CD8-positive, alpha-beta memory T cell (primary cell): ENCODE results near the gene RAP1GDS1. TPM values are rescaled to one million over a fixed set of nuclear protein-coding genes. Genes with fewer than 3 reads are reported as not detected.
"Not testable (repeated sequence)": the region's sequence is repeated elsewhere in the genome, so short reads cannot be mapped to it uniquely, and the experiment has no call there.

Experiments
- CTCF ChIA-PET: fragments of 350-600 bp; sonication (Branson Sonifier 250); formaldehyde crosslinking; loops from one replicate; lab custom pipeline; 2021; ENCODE audit warnings: antibody characterized with exemption; lab: Charles Lee
- POLR2A ChIA-PET: fragments of 350-600 bp; sonication (Branson Sonifier 250); formaldehyde crosslinking; loops from one replicate; lab custom pipeline; 2021; ENCODE audit warnings: antibody characterized with exemption; lab: Charles Lee
- DNase-seq, 5 donors: peaks; one replicate each; pipeline versions ENCODE4 v3.0.0 to v3.0.0-alpha.2; 2020 to 2022; ENCODE audit warnings: mixed read lengths in 1 of 5
- H3K27ac ChIP-seq: one replicate; pipeline ENCODE4 v1.7.0; 2013; ENCODE audit warnings: low read depth, mild to moderate bottlenecking, low read length, moderate library complexity
- H3K27me3 ChIP-seq: 2 replicates; pipeline ENCODE4 v1.7.0; 2013; ENCODE audit warnings: low read length, mild to moderate bottlenecking; ENCODE audit not compliant: insufficient read depth, poor library complexity, severe bottlenecking
- H3K36me3 ChIP-seq: 2 replicates; pipeline ENCODE4 v1.7.0; 2013; ENCODE audit warnings: mild to moderate bottlenecking, low read length, moderate library complexity; ENCODE audit not compliant: insufficient read depth
- H3K4me1 ChIP-seq: 2 replicates; pipeline ENCODE4 v1.7.0; 2013; ENCODE audit warnings: mild to moderate bottlenecking, low read length, moderate library complexity; ENCODE audit not compliant: insufficient read depth
- H3K4me3 ChIP-seq: 2 replicates; pipeline ENCODE4 v1.7.0; 2013; ENCODE audit warnings: mild to moderate bottlenecking, low read length
- H3K9me3 ChIP-seq: 2 replicates; pipeline ENCODE4 v1.7.0; 2013; ENCODE audit warnings: mild to moderate bottlenecking, low read length
- H3K27ac Mint-ChIP-seq, 8 donors: one replicate each; pipeline ENCODE4 v1.8.0; 2020 to 2021; ENCODE audit warnings: mixed read lengths in 8 of 8, mild to moderate bottlenecking in 6 of 8, inconsistent platforms in 3 of 8, moderate library complexity in 3 of 8
- H3K27me3 Mint-ChIP-seq, 2 donors: one replicate each; pipeline ENCODE4 v1.8.0; 2020 to 2021; ENCODE audit warnings: mixed read lengths in 2 of 2, mild to moderate bottlenecking in 1 of 2, moderate library complexity in 1 of 2
- H3K36me3 Mint-ChIP-seq, 3 donors: one replicate each; pipeline ENCODE4 v1.8.0; 2020 to 2021; ENCODE audit warnings: mixed read lengths in 3 of 3, inconsistent platforms in 1 of 3, mild to moderate bottlenecking in 1 of 3
- H3K4me1 Mint-ChIP-seq, 3 donors: one replicate each; pipeline ENCODE4 v1.8.0; 2020 to 2021; ENCODE audit warnings: mixed read lengths in 3 of 3, inconsistent platforms in 1 of 3, mild to moderate bottlenecking in 1 of 3
- H3K4me3 Mint-ChIP-seq, 7 donors: one replicate each; pipeline ENCODE4 v1.8.0; 2020 to 2021; ENCODE audit warnings: mixed read lengths in 7 of 7, mild to moderate bottlenecking in 6 of 7, moderate library complexity in 4 of 7, inconsistent platforms in 2 of 7
- H3K9me3 Mint-ChIP-seq, 5 donors: one replicate each; pipeline ENCODE4 v1.8.0; 2020 to 2022; ENCODE audit warnings: mixed read lengths in 5 of 5, mild to moderate bottlenecking in 3 of 5, moderate library complexity in 2 of 5, inconsistent platforms in 1 of 5
- polyA plus RNA-seq: library from polyadenylated mRNA; unstranded; fragments of 300-500 nt; fragmentation: Illumina TruSeq; gene quantifications from one replicate; pipeline ENCODE4 v1.2.3, GENCODE V29; 2021
- total RNA-seq, 2 experiments: library from RNA; stranded (reverse); gene quantifications; one replicate each; pipeline ENCODE4 v1.2.3, GENCODE V29; 2021

RAP1GDS1 gene
- total and polyA plus RNA-seq, 3 experiments from 2014 or later = 40.9 to 56.4 (median 53.7) TPM

DNA sequence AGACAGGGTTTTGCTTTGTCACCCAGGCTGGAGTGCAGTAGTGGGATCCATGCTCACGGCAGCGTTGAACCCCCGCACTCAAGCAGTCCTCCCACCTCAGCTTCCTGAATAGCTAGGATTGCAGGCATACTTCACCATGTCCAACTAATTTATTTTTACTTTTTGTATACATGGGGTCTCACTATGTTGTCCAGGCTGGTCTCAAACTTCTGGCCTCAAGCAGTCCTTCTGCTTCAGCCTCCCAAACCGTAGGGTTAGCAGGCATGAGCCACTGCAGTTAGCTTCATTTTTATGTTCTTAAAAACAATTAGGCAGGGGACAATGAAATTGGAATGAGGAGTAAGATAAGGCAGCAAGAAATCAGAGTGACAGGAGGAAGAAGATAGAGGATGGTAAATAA is 50.5 kb downstream of the RAP1GDS1 start:
- Mint-ChIP-seq H3K27ac (peak overlapping the region in 1 of 8 donors; percentile 25), H3K4me3 (no peak overlapping the region), H3K4me1 (peaks cover 7 to 16% (median 9%) of the 10 kb centered on the region in 3 donors), H3K27me3 (no peaks in the 10 kb centered on the region), H3K9me3 (no peaks in the 10 kb centered on the region), H3K36me3 (peaks cover 0 to 5% (median 4%) of the 10 kb centered on the region in 3 donors)
- Histone ChIP-seq H3K27me3 (no peaks in the 10 kb centered on the region), H3K27ac (no peak overlapping the region), H3K9me3 (no peaks in the 10 kb centered on the region), H3K36me3 (no peaks in the 10 kb centered on the region), H3K4me3 (no peak overlapping the region), H3K4me1 (no peaks in the 10 kb centered on the region)
- CTCF ChIA-PET = no interaction called here
- POLR2A ChIA-PET = no interaction called here
- no peak for DNase-seq

DNA sequence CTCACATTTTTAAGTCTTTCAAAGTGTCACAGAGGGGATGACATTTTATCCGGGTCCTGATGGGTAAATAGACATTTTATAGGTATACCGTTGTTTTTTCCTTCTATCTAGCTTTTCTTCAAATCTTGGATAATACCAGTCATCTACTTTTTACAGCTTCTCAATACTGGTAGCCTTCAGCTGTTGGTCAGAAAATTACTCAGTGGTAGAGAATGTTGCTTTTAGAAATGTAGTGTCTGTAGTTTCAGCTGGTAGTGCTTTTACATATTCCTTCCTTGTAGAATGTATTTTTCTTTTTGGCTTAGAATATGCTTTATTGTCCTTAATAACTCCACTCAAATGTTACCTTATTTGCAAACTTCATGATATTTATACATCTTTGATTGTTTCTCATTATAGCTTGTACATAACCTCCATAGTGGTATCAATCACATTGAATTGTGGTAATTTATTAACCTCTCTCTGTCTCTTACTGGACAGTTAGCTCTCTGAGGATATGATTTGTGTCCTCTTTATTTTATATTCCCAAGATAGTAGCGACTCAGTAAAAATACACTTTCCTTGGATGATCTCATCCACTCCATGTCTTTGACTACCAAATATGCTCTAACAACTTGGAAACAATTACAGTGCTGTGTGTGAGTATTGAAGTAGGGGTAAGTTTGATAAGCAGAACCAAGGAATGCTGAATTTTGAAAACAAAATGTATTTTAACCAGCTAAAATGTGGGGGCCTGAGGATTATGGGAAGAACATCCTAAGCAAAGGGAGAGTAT is 53.8 kb downstream of the RAP1GDS1 start:
- Mint-ChIP-seq H3K4me3 (no peak overlapping the region), H3K36me3 (peaks cover 10 to 28% (median 14%) of the 10 kb centered on the region in 3 donors), H3K27me3 (no peaks in the 10 kb centered on the region), H3K4me1 (peaks cover 8 to 15% (median 11%) of the 10 kb centered on the region in 3 donors), H3K9me3 (peaks cover 0 to 10% (median 2%) of the 10 kb centered on the region in 5 donors), H3K27ac (no peak overlapping the region)
- Histone ChIP-seq H3K9me3 (no peaks in the 10 kb centered on the region), H3K27me3 (no peaks in the 10 kb centered on the region), H3K4me1 (no peaks in the 10 kb centered on the region), H3K27ac (no peak overlapping the region), H3K4me3 (no peak overlapping the region), H3K36me3 (no peaks in the 10 kb centered on the region)
- POLR2A ChIA-PET = no interaction called here
- CTCF ChIA-PET = no interaction called here
- no peak for DNase-seq

DNA sequence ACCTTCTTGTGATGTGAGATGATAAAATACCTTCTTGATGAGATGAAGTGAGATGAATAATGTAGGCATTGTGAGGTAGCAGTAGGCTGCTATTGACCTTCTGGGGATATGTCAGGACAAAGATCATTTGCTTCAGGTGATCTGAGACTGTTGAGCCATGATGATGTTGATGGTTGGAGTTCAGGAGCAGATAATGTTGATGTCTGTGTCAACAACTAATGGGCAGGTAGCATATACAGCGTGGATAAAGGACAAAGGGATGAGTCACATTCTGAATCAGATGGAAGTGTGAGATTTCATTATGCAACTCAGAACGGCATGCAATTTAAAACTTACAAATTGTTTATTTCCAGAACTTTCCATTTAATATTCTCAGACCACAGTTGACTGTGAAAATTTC is 57.3 kb downstream of the RAP1GDS1 start:
- H3K4me3 ChIP-seq = no peak overlapping the region
- H3K27me3 ChIP-seq = no peaks in the 10 kb centered on the region
- H3K36me3 ChIP-seq = no peaks in the 10 kb centered on the region
- no peak for DNase-seq
- H3K9me3 ChIP-seq = no peaks in the 10 kb centered on the region
- no peak overlapping the region for H3K27ac ChIP-seq
- Mint-ChIP-seq H3K4me3 (no peak overlapping the region), H3K27me3 (no peaks in the 10 kb centered on the region), H3K36me3 (peaks cover 13 to 31% (median 15%) of the 10 kb centered on the region in 3 donors), H3K9me3 (peaks cover 0 to 14% (median 2%) of the 10 kb centered on the region in 5 donors), H3K27ac (peak overlapping the region in 2 of 8 donors; percentile 22 to 67), H3K4me1 (peaks cover 2 to 4% (median 3%) of the 10 kb centered on the region in 3 donors)
- H3K4me1 ChIP-seq = no peaks in the 10 kb centered on the region
- CTCF ChIA-PET = no interaction called here
- POLR2A ChIA-PET = no interaction called here

DNA sequence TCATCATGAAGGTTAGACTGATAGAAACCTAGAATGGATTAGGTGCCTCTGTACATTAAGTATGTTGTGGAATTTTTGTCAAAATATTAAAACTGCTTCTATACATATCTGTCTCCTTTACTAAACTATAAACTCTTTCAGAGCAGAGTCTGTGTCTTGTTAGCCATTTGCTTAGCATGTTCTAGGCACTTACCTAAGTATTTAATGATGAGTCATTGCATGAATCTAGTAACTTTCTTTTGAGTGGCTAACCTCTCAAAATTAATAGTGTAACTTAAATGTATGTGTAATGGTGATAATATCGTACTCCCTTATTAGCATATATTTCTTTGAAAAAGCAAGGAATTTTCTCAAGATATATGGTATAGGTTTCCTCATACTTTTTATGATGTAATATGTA is 57.8 kb downstream of the RAP1GDS1 start:
- no peaks in the 10 kb centered on the region for H3K9me3 ChIP-seq
- Mint-ChIP-seq H3K27me3 (no peaks in the 10 kb centered on the region), H3K4me3 (no peak overlapping the region), H3K4me1 (peaks cover 2 to 4% (median 3%) of the 10 kb centered on the region in 3 donors), H3K9me3 (peaks cover 0 to 14% (median 2%) of the 10 kb centered on the region in 5 donors), H3K36me3 (peaks cover 13 to 26% (median 15%) of the 10 kb centered on the region in 3 donors), H3K27ac (no peak overlapping the region)
- no peaks in the 10 kb centered on the region for H3K4me1 ChIP-seq
- POLR2A ChIA-PET = no interaction called here
- no peaks in the 10 kb centered on the region for H3K27me3 ChIP-seq
- no peak overlapping the region for H3K4me3 ChIP-seq
- no peak for DNase-seq
- CTCF ChIA-PET = no interaction called here
- H3K36me3 ChIP-seq = no peaks in the 10 kb centered on the region
- no peak overlapping the region for H3K27ac ChIP-seq

DNA sequence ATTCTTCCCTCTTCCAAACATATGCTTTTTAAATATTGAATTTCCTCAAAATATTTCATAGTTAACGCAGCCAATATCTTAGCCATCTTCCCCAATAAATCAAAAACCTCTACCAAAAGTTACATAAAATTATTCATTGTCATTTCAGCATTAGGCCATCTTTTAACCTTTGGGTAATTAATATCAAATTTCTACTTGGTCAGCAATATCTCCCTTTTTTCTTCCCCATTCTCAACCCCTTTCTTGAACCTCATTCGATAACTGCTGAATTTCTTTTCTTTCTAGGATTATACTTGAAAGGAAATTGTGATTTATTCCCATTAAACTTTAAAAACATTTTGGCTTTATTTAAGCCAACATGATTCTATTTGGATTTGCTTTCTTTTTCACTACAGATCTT is 65.0 kb downstream of the RAP1GDS1 start:
- no peaks in the 10 kb centered on the region for H3K9me3 ChIP-seq
- no peaks in the 10 kb centered on the region for H3K27me3 ChIP-seq
- H3K4me1 ChIP-seq = no peaks in the 10 kb centered on the region
- ChIA-PET POLR2A (no interaction called here), CTCF (no interaction called here)
- Mint-ChIP-seq H3K9me3 (peaks cover 4 to 22% (median 10%) of the 10 kb centered on the region in 5 donors), H3K27ac (no peak overlapping the region), H3K27me3 (no peaks in the 10 kb centered on the region), H3K36me3 (peaks cover 11 to 42% (median 16%) of the 10 kb centered on the region in 3 donors), H3K4me3 (no peak overlapping the region), H3K4me1 (peaks cover 0 to 1% (median 0%) of the 10 kb centered on the region in 3 donors)
- H3K36me3 ChIP-seq = no peaks in the 10 kb centered on the region
- H3K4me3 ChIP-seq = no peak overlapping the region
- no peak overlapping the region for H3K27ac ChIP-seq
- DNase-seq = no peak

DNA sequence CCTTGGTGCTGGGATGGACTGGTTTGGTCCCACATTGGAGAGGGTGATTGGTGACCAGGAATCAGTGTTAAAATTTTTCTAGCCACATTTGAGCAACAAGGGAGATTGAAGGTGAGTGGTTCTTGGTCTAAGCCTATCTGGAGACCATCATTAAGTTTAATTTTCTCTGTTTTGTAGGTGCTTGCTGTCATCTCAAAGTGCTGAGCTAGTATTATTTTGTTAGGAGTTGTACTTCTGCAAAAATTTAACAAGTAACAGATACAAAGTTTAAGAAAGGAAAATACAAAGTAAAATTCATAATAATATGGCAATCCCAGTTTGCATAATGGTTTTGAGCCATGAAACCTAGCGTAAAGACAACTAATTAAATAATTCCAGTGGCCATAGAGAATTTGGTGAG is 66.5 kb downstream of the RAP1GDS1 start:
- no peaks in the 10 kb centered on the region for H3K27me3 ChIP-seq
- CTCF ChIA-PET = no interaction called here

DNA sequence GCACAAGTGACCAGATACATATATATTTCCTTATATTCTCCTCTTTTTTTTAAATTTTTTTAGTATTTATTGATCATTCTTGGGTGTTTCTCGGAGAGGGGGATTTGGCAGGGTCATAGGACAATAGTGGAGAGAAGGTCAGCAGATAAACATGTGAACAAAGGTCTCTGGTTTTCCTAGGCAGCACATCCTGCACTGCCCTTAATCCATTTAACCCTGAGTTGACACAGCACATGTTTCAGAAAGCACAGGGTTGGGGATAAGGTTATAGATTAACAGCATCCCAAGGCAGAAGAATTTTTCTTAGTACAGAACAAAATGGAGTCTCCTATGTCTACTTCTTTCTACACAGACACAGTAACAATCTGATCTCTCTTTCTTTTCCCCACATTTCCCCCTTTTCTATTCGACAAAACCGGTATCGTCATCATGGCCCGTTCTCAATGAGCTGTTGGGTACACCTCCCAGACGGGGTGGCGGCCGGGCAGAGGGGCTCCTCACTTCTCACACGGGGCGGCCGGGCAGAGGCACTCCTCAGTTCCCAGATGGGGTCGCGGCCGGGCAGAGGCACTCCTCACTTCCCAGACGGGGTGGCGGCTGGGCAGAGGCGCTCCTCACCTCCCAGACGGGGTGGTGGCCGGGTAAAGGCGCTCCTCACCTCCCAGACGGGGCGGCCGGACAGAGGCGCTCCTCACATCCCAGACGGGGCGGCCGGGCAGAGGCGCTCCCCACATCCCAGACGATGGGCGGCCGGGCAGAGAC is 68.9 kb downstream of the RAP1GDS1 start:
- POLR2A ChIA-PET, H3K4me3 Mint-ChIP-seq, DNase-seq, H3K4me1 Mint-ChIP-seq, H3K27me3 ChIP-seq, H3K36me3 ChIP-seq, H3K4me3 ChIP-seq, H3K27me3 Mint-ChIP-seq, CTCF ChIA-PET, H3K27ac ChIP-seq, H3K9me3 ChIP-seq, H3K4me1 ChIP-seq: not testable (repeated sequence)
- Mint-ChIP-seq H3K27ac (peak overlapping the region in 1 of 8 donors; percentile 32), H3K9me3 (peaks cover 21 to 49% (median 41%) of the 10 kb centered on the region in 5 donors), H3K36me3 (peaks cover 17 to 71% (median 32%) of the 10 kb centered on the region in 3 donors)

More for the DNA sequence above, 66.5 kb downstream of the RAP1GDS1 start:
- Mint-ChIP-seq H3K36me3 (peaks cover 17 to 56% (median 27%) of the 10 kb centered on the region in 3 donors), H3K4me3 (no peak overlapping the region), H3K27ac (peak overlapping the region in 1 of 8 donors; percentile 45), H3K27me3 (no peaks in the 10 kb centered on the region), H3K9me3 (peaks cover 13 to 35% (median 23%) of the 10 kb centered on the region in 5 donors), H3K4me1 (peaks cover 0 to 1% (median 0%) of the 10 kb centered on the region in 3 donors)
- H3K36me3 ChIP-seq = no peaks in the 10 kb centered on the region
- POLR2A ChIA-PET = interaction anchor here (0.6 kb wide), 1 partner anchor 602 kb away, joined by 10 read pairs; no protein-coding TSS in a partner anchor
- no peak overlapping the region for H3K27ac ChIP-seq
- H3K4me3 ChIP-seq = no peak overlapping the region
- H3K9me3 ChIP-seq = no peaks in the 10 kb centered on the region
- no peak for DNase-seq
- no peaks in the 10 kb centered on the region for H3K4me1 ChIP-seq

DNA sequence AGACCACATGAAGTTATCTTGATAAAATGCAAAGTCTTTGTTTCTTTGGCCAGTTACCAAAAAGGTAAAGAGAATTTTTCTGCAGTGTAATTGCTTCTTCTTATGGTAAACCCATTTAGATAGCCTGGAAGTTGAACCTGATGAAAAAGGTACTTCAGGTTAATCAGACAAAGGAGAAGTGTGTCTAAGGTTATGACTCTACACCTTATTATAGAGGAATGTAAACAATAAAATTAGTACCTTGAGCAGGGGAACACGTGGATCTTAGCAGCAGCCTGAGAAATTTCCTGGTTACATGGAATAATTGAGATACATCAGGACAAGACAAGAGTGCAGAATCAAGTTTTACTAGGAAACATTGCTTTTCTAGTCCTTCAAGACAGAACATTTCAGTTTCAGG is 70.8 kb downstream of the RAP1GDS1 start:
- no peak overlapping the region for H3K27ac Mint-ChIP-seq
- H3K4me1 Mint-ChIP-seq = peaks cover 10 to 21% (median 14%) of the 10 kb centered on the region in 3 donors
- Histone ChIP-seq H3K27me3 (no peaks in the 10 kb centered on the region), H3K4me1 (no peaks in the 10 kb centered on the region), H3K4me3 (no peak overlapping the region), H3K9me3 (no peaks in the 10 kb centered on the region), H3K27ac (no peak overlapping the region), H3K36me3 (no peaks in the 10 kb centered on the region)
- H3K9me3 Mint-ChIP-seq = peaks cover 19 to 51% (median 41%) of the 10 kb centered on the region in 5 donors
- peaks cover 22 to 72% (median 36%) of the 10 kb centered on the region in 3 donors for H3K36me3 Mint-ChIP-seq
- POLR2A ChIA-PET = no interaction called here
- no peaks in the 10 kb centered on the region for H3K27me3 Mint-ChIP-seq
- no peak overlapping the region for H3K4me3 Mint-ChIP-seq
- no peak for DNase-seq
- CTCF ChIA-PET = no interaction called here
